HG02763 (cell line): ENCODE data around the gene ELAC1.
"Not testable (repeated sequence)": the region's sequence is repeated elsewhere in the genome, so short reads cannot be mapped to it uniquely, and the experiment has no call there.

Experiments used
- ATAC-seq: cut with Tn5 transposase; IDR thresholded peaks from one replicate; pipeline ENCODE4 v1.9.1; 2021; ENCODE audit warnings: mild to moderate bottlenecking, moderate library complexity; ENCODE audit not compliant: unreplicated experiment

The ELAC1 gene

DNA sequence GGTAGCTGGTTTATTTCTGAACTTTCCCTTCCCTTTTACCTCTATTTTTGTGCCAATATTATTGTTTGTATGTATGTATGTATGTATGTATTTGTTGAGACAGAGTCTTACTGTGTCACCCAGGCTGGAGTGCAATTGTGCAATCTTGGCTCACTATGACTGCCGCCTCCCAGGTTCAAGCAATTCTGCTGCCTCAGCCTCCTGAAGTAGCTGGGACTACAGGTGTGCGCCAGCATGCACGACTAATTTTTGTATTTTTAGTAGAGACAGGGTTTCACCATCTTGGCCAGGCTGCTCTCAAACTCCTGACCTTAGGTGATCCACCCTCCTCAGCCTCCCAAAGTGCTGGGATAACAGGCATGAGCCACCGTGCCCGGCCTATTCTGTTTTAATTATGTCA, 4.6 kb downstream of the ELAC1 start:
- ATAC-seq: not testable (repeated sequence)

DNA sequence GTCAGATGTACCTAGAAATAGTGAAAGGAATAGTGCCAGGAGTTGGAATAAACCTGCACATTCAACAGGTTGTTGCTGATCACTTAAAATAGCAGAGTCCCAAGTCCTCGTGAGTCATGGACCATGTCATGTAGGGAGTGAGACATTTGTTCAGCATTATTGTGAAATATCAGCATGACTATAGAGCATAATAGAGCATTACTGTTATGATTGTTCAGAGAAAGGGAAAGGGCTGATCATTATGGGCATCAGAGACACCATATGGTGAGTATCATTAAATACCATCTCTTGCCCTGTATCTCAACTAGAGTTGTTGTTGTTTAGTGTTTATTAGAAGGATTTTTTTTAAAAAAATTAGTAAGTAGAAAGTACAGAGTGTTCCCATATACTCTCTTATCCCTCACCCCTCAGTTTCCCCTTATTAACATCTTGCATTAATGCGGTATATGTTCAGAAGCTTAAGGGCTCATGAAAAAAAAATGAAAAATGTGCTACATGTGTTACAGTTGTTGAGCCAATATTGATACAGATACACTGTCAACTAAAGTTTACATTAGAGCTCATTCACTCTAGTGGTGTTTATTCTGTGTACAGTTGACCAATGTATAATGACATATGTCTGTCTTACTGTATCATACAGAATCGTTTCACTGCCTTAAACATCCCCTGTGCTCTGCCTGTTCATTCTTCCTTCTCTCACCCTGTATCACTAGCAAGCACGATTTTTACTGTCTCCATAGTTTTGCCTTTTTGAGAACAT, 5.7 kb downstream of the ELAC1 start:
- ATAC-seq: no peak

DNA sequence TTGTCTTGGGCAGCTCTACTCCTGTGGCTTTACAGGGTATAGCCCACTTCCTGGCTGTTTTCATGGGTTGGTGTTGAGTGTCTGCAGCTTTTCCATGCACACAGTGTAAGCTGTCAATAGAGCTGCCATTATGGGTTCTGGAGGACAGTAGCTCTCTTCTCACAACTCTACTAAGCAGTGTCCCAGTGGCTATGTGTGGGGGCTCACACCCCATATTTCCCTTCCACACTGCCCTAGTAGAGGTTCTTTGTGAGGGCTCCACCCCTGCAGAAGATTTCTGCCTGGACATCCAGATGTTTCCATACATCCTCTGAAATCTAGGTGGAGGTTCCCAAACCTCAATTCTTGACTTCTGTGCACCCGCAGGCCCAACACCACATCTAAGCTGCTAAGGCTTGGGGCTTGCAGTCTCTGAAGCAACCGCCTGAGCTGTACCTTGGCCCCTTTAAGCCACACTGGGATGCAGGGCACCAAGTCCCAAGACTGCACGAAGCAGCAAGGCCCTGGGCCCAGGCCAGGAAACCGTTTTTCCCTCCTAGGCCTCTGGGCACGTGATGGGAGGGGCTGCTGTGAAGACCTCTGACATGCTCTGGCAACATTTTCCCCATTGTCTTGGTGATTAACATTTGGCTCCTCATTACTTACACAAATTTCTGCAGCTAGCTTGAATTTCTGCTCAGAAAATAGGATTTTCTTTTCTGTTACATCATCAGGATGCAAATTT, 9.4 kb downstream of the ELAC1 start:
- no peak for ATAC-seq

GRCh38 chr18:50981381-50981780, 13.5 kb downstream of the ELAC1 start:
- ATAC-seq: no peak

DNA sequence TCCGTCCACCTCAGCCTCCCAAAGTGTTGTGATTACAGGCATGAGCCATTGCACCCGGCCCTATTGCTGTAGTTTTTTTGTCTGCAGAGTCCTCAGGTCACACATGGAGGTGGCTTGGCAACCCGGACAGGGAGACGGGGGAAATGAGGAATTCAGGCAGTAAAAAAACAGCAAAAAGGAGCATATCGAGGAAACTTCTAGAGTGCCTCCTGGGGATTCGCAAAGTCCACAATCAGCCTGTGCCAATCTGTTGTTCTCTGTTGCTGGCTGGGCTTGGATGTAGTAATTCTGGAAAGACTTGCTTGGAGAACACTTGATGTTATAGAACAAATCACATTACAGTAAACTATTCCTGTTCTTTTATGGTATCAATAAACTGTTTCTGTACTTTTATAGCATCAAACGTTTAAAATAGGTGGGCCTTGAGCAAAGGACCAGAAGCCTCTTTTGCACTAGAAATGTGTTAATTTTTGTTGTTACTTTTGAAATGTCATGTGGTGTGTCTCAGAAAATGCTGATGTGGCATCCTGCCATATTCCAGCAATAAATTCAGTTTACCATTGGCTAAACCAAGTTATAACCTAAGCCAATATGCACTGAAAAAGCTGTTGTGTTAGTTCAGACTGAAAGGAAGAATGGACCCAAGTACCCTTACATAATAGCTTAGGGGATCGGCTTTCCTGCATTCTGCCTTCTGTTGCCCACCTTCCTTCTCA, 14.4 kb downstream of the ELAC1 start:
- ATAC-seq: no peak

DNA sequence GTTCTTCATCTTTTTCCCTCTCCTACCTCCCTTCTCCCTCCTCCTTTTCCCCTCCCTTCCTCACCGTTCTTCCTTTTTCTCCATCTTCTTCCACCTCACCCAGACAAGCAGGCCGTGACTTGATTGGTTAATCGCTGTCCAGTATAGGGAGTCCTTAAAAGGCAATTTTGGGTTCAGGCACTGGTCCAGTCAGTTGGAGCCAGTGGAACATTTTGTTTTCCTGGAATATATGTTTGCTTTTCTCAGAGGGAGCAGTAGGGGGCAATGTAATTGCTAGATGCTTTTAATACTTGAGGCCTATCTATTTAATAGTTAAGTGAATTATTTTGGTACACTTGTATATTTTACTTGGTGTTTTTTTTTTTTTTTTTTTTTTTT, 15.0 kb downstream of the ELAC1 start:
- no peak for ATAC-seq

DNA sequence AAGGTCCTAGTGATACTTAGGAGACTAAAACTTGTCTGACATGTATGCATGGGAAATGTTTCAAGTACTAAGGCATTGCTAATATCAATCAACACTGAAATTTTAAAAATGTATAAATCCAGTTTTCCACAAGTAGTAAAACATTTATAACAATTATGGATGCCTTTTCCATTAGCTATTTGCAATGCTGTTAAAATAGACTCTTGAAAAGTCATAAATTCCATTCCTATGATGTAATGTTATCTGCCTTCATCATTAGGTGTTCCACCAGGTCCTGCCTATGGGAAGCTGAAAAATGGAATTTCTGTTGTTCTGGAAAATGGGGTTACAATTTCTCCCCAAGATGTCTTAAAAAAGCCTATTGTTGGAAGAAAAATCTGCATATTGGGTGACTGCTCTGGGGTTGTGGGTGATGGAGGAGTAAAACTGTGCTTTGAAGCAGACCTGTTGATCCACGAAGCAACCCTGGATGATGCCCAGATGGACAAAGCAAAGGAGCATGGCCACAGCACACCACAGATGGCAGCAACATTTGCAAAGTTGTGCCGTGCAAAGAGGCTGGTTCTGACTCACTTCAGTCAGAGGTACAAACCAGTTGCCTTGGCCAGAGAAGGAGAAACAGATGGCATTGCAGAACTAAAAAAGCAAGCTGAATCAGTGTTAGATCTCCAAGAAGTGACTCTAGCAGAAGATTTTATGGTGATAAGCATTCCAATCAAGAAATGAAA, 18.7 kb downstream of the ELAC1 start:
- ATAC-seq: no peak

GRCh38 chr18:50987261-50987660, 19.4 kb downstream of the ELAC1 start:
- ATAC-seq: no peak

- ATAC-seq: no peak
These were observed 21.9 kb downstream of the ELAC1 start for GRCh38 chr18:50989711-50990110.

DNA sequence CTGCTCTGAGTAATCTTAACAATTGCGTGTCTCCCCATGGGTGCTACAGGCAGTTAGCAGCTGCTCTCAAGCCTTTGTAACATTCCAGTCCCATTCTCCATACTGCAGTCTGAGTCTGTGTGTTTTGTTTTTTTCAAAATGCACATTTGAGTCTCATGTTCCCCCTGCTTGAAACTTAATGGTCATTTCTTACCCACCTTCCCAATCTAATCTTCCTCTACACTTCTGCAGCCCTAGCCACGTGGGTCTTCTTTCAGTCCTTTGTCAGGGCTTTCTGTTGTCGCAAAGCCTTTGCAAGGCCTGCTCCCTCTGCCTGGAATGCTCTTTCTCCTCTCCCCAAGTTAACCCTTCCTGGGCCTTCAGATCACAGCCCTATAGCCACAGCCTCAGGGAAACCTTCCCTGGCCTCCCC, 24.5 kb downstream of the ELAC1 start:
- no peak for ATAC-seq

DNA sequence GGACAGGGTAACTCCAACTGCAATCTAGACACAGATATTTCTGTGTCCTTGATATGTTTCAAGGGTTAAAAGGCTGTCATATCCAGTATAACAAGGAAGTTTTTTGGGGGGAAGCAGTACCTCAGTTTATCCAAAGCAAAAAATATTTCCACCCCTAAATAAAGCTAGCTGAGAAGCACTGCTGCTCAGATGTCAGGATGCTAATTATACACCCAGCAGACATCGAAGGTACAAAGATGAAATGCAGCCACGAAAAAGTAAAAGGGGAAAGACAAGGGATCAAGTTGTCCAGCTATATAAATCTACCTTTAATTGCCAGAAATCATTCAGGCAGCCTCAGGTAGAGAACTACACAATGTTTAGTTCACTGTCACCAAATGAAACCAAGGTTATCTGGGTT, 26.2 kb downstream of the ELAC1 start:
- no peak for ATAC-seq

GRCh38 chr18:51003174-51003573, 35.3 kb downstream of the ELAC1 start:
- ATAC-seq: not testable (repeated sequence)

DNA sequence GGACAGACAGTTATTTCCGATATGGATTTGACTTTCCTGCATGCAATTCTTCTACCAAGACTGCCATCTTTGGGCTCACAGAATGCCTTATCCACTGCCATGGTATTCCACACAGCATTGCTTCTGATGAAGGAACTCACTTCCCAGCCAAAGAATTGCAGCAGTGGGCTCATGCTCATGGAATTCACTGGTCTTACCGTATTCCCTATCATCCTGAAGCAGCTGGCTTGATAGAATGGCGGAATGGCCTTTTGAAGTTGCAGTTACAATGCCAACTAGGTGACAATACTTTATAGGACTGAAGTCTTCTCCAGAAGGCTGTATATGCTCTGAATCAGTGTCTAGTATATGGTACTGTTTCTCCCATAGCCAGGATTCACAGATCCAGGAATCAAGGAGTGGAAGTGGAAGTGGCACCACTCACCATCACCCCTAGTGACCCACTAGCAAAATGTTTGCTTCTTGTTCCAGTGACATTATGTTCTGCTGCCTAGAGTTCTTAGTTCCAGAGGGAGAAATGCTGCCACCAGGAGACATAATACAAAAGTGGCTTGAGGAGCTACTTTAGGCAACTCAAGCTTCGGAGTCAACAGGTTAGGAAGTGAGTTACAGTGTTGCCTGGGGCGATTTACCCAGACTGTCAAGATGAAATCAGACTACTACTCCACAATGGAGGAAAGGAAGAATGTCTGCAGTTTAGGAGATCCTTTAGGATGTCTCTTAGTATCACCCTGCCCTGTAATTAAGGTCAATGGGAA, 38.4 kb downstream of the ELAC1 start:
- ATAC-seq: no peak

- ATAC-seq: no peak
These were observed 39.3 kb downstream of the ELAC1 start for GRCh38 chr18:51006948-51007789.

DNA sequence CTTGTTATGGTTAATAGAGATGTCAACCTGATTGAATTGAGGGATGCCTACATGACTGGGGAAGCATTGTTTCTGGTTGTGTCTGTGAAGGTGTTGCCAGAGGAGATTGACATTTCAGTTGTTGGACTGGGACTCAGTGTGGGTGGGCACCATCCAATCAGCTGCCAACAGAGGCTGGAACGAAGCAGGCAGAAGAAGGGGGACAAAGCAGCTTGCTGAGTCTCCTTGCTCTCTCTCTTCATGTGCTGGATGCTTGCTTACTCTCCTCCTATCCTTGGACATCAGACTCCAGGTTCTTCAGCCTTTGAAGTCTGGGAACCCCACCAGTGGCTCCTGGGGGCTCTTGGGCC, 39.9 kb downstream of the ELAC1 start:
- no peak for ATAC-seq

GRCh38 chr18:51009072-51009471, 41.2 kb downstream of the ELAC1 start:
- ATAC-seq: no peak

DNA sequence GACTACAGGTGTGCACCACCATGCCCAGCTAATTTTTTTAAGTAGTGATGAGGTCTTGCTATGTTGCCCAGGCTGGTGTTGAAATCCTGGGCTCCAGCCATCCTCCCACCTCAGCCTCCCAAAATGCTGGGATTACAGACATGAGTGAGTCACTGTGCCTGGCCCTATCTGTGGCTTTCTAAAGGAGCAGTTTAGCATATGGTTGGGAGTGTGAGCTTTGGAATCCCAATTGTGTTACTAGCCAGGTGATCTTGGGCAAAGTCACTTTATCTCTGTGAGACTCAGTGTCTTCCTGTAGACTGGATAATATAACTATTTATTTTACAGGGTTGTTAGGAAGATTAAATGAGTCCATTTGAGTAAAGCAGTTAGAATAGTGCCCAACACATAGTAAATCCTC, 42.4 kb downstream of the ELAC1 start:
- no peak for ATAC-seq

- no peak for ATAC-seq
These were observed 43.9 kb downstream of the ELAC1 start for GRCh38 chr18:51011709-51012108.

DNA sequence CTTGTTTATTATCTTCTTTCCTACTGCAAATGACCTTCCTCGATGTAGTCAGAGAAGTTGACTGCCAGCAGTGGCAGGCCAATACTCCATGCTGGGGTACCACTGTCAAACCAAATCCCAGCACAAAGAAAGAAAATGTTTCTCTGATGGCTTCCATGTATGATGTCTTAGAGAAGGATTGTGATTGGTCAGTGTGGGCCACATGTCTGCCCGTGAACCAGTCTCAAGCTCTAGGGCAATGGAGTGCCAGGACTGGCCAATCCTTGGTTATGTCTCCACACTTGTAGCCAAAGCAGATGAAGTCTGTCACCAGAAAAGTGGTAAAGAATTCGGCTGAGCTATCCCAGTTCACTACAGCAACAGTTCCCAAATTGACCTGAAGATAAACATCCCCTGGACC, 44.6 kb downstream of the ELAC1 start:
- no peak for ATAC-seq

DNA sequence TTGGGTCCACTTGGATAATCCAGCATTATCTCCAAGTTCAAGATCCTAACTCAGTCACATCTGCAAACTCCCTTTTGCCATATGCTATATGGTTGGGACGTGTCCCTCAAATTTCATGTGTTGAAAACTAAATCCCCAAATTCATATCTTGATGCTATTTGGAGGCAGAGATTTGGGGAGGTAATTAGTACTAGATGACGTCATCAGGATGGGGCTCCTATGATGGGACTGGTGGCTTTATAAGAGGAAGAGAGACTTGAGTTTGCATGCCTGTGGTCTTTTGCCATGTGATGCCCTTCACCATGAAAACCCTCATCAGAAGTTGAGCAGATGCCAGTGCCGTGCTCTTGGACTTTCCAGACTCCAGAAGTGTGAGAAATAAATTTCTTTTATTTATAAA, 45.4 kb downstream of the ELAC1 start:
- ATAC-seq: no peak
